ENCODE results near the gene NFE2L3. TPM values are rescaled to one million over a fixed set of nuclear protein-coding genes. Genes with fewer than 3 reads are reported as not detected.
A peak's percentile ranks its signal among the peaks of the same experiment; 100 is the strongest.

NFE2L3 gene
- total RNA-seq, 1 experiment from 2014 or later, result 39.2 TPM

GRCh38 chr7:26185131-26185843 is 33.3 kb downstream of the NFE2L3 start:
- no peaks in the 10 kb centered on the region for H3K27me3 Mint-ChIP-seq (ENCODE audit: insufficient read depth, unreplicated experiment)
- POLR2A ChIA-PET, result interaction anchor here (0.6 kb wide), 1 partner anchor 853 kb away, joined by 6 read pairs; no protein-coding TSS in a partner anchor
- H3K4me1 ChIP-seq, result peaks cover 9% of the 10 kb centered on the region
- H3K36me3 Mint-ChIP-seq (ENCODE audit: insufficient read depth, unreplicated experiment), result peaks cover 98% of the 10 kb centered on the region
- intact Hi-C loops (cut with micrococcal nuclease; ENCODE audit: unreplicated experiment), result loop anchor here (5.0 to 10.0 kb wide), 2 partner anchors 180 to 293 kb away; no protein-coding TSS in a partner anchor
- TSS peak; percentile 47 for BruUV-seq (replicated peaks)
- CTCF ChIA-PET, result no interaction called here
- no peak overlapping the region for H3K4me3 Mint-ChIP-seq (ENCODE audit: unreplicated experiment)
- peaks cover 4% of the 10 kb centered on the region; the same call in 1 of the 2 replicates for H3K36me3 ChIP-seq (ENCODE audit: control insufficient read depth, insufficient read depth, low read length)
- H3K27me3 ChIP-seq (replicated peaks; ENCODE audit: control insufficient read depth, insufficient read depth, low read length), result no peaks in the 10 kb centered on the region
- no peaks in the 10 kb centered on the region for H3K9me3 Mint-ChIP-seq (ENCODE audit: unreplicated experiment)
- H3K27ac Mint-ChIP-seq (ENCODE audit: unreplicated experiment), result peak overlapping the region; percentile 39
- DNase-seq, result no peak
- no peaks in the 10 kb centered on the region for H3K9me3 ChIP-seq
- no peak overlapping the region for H3K4me3 ChIP-seq (ENCODE audit: low read depth, low read length)
- H3K4me1 Mint-ChIP-seq (ENCODE audit: low read depth, unreplicated experiment), result peaks cover 22% of the 10 kb centered on the region
- no peak for TF ChIP-seq CTCF (IDR thresholded peaks at IDR 0.05; ENCODE audit: insufficient read depth in 1 of 2, low read depth in 1 of 2, low read length in 1 of 2, severe bottlenecking in 1 of 2, unreplicated experiment in 1 of 2)

- no TSS peak for BruUV-seq (replicated peaks)
Observed at GRCh38 chr7:26185844-26186180, 33.8 kb downstream of the NFE2L3 start.

More at GRCh38 chr7:26185844-26186180, 33.8 kb downstream of the NFE2L3 start:
- H3K27me3 ChIP-seq (replicated peaks; ENCODE audit: control insufficient read depth, insufficient read depth, low read length), result no peaks in the 10 kb centered on the region
- H3K4me3 ChIP-seq (ENCODE audit: low read depth, low read length), result no peak overlapping the region
- no peak for TF ChIP-seq CTCF (IDR thresholded peaks at IDR 0.05; ENCODE audit: insufficient read depth in 1 of 2, low read depth in 1 of 2, low read length in 1 of 2, severe bottlenecking in 1 of 2, unreplicated experiment in 1 of 2)
- Mint-ChIP-seq H3K27ac (ENCODE audit: unreplicated experiment) (peak overlapping the region; percentile 39), H3K9me3 (ENCODE audit: unreplicated experiment) (no peaks in the 10 kb centered on the region), H3K4me3 (ENCODE audit: unreplicated experiment) (no peak overlapping the region), H3K4me1 (ENCODE audit: low read depth, unreplicated experiment) (peaks cover 22% of the 10 kb centered on the region), H3K36me3 (ENCODE audit: insufficient read depth, unreplicated experiment) (peaks cover 98% of the 10 kb centered on the region), H3K27me3 (ENCODE audit: insufficient read depth, unreplicated experiment) (no peaks in the 10 kb centered on the region)
- ChIA-PET POLR2A (interaction anchor here (0.6 kb wide), 1 partner anchor 854 kb away, joined by 6 read pairs; no protein-coding TSS in a partner anchor), CTCF (no interaction called here)
- DNase-seq, result no peak
- intact Hi-C loops (cut with micrococcal nuclease; ENCODE audit: unreplicated experiment), result loop anchor here (5.0 to 10.0 kb wide), 2 partner anchors 181 to 294 kb away; no protein-coding TSS in a partner anchor
- H3K4me1 ChIP-seq, result peaks cover 4% of the 10 kb centered on the region; the same call in 1 of the 2 replicates
- peaks cover 4% of the 10 kb centered on the region; the same call in 1 of the 2 replicates for H3K36me3 ChIP-seq (ENCODE audit: control insufficient read depth, insufficient read depth, low read length)
- H3K9me3 ChIP-seq, result no peaks in the 10 kb centered on the region
